Adipose tissue (tissue), 3 donors: ENCODE results near the gene ECI1. TPM values are rescaled to one million over a fixed set of nuclear protein-coding genes. Genes with fewer than 3 reads are reported as not detected.

Experiments used
- H3K27ac ChIP-seq: one replicate; pipeline ENCODE4 v1.5.1; 2013; ENCODE audit warnings: low read depth, low read length
- WGBS, 3 donors: extraction: QIAGEN DNeasy Blood & Tissue Kit; methylation state at CpG; one replicate each; pipeline ENCODE4 v1.1.7; 2013; 5-methylcytosine and 5-hydroxymethylcytosine counted together
- polyA plus RNA-seq, 3 donors: library from polyadenylated mRNA; stranded (reverse); fragments of 200-250 nt; gene quantifications; one replicate each; pipeline ENCODE4 v1.2.3, GENCODE V29; 2013
- donor health status: healthy with polysubstance abuse.
- donor health status: Bipolar disorder and iron deficiency.
- donor health status: healthy.

ECI1 gene
- polyA plus RNA-seq: 100 to 1,000 TPM in 1 of 3 donors, 10 to 100 TPM in 2; 56.0 to 126 (median 72.3) TPM

GRCh38 chr16:2251296-2252111, at the start of gene ECI1:
Gene ECI1, minus strand, starts transcription at chr16:2251587. Its CDS starts 21 bp downstream, at chr16:2251566.
- H3K27ac ChIP-seq: no peak within 1 kb of the TSS
- WGBS, 3 donors: 2 to 3% (median 2%) methylated on average over 68 to 88 of the region's 88 CpGs

- WGBS, 3 donors: 66 to 73% (median 71%) methylated on average over 10 of the region's 10 CpGs
- no peak overlapping the region for H3K27ac ChIP-seq
These were observed 48.5 kb upstream of the ECI1 start for GRCh38 chr16:2299915-2300192.

DNA sequence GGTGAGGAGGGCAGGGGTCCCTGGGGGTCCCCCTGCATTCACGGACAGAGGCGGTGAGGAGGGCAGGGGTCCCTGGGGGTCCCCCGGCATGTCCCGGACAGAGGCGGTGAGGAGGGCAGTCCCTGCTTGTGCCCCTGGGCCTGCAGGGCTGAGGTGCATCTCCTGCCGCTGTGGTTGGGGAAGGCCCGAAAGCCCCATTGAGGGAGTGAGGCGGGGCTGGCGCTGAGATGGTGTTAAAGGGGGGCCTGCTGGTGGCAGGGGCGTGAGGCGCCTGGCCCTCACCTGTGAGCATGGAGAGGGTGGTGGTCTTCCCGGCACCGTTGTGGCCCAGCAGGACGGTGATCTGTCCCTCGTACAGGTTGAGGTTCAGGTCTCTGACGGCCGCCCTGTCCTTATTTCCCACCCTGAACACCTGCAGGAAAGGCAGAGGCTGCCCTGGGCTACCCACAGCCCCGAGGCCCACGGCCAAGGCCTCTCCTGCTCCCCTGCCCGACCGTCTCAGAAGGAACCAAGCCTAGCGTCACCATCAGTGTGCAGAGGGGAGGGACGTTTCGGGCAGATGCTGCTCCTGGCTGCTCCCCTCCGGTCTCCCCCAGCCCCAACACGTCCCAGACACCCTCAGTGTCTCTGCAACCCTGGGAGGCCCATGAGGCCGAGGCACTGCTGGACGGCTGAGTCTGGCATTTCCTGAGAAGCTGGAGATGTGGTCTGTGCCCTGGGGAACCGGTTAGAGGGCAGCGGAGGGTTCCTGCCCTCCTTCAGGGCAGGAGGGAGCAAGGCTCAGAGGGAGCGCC, 47.9 kb upstream of the ECI1 start:
- 83 to 90% (median 85%) methylated on average over 31 of the region's 31 CpGs for WGBS, 3 donors
- no peak overlapping the region for H3K27ac ChIP-seq

DNA sequence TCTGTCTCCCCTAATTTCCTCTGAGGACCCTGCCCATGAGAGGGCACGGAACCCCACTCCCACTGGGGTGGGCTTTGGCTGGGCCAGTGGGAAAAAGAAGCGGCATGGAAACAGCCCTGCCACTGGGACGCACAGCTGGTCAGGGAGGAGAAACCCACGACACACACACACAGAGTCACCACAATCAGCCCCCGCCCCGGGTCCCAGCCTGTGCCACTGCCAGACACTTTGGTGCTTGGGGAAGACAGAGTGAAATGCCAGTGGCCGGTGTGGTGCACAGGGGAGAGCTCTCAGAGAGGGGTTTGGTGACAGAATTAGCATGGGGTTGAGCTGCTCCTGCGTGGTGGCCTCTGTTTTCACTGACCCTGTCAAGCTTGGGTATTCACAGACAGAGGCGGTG, 47.2 kb upstream of the ECI1 start:
- 89 to 95% (median 91%) methylated on average over 9 of the region's 9 CpGs for WGBS, 3 donors
- no peak overlapping the region for H3K27ac ChIP-seq

DNA sequence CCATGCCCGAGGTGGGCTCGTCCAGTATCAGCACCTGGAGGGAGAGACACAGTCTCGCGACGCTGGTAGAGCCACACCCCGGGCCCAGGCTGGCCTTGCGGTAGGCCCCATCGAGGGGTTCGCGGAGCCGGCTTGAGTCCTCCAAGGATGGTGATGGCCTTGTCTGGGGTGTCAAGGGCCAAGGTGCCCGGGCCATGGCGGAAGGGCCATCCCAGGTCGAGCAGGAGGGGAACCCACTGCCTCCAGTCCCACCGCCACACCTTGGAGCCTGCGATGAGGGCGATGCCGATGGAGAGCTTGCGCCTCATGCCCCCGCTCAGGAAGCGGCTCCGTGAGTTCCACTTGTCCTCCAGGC, 46.1 kb upstream of the ECI1 start:
- no peak overlapping the region for H3K27ac ChIP-seq
- WGBS, 3 donors: 94 to 97% (median 95%) methylated on average over 22 of the region's 22 CpGs

DNA sequence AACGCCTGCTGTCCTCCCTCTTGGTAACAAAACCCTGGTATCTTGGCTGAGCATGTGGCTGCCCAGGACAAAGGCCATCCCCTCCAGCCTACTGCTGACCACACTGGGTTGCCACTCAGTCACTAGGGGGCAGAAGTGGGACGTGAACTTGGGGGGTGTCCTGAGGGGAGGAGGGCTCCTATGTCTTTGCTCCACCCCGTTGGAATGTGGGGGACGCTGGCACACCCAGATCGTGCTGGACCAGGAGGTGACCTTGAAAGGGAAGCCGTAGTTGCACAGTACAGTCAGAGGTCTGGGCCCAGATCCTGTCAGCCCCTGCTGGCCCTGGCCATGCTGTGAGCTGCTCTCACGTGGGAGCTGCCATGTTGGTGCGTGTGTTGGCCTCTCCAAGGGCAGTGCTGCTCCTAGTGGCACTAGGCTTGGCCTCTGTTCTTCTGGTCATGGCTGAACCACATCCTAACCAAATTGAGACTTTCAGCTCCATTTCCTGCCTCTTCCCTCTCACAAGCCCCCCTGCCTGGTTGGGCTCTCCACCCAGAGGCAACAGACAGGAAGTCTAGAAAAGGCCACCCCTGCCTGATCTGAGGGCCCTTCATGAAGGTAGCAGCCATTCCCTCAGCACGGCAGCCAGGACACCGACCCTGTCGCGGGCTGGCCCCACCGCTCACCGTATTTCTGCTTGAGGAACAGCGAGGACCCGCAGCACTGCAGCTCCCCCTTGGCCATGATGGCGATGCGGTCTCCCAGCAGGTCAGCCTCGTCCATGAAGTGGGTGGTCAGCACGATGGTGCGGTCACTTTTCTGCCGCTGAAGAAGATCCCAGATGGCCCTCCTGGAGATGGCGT, 45.5 kb upstream of the ECI1 start:
- no peak overlapping the region for H3K27ac ChIP-seq
- 75 to 81% (median 77%) methylated on average over 22 to 23 of the region's 23 CpGs for WGBS, 3 donors

GRCh38 chr16:2295056-2295798, 43.8 kb upstream of the ECI1 start:
- no peak overlapping the region for H3K27ac ChIP-seq
- 89 to 91% (median 91%) methylated on average over 21 of the region's 21 CpGs for WGBS, 3 donors

- no peak overlapping the region for H3K27ac ChIP-seq
- 89 to 93% (median 92%) methylated on average over 9 of the region's 9 CpGs for WGBS, 3 donors
These were observed 40.8 kb upstream of the ECI1 start for GRCh38 chr16:2292221-2292620.

- H3K27ac ChIP-seq: no peak overlapping the region
- 90 to 92% (median 92%) methylated on average over 22 to 23 of the region's 23 CpGs for WGBS, 3 donors
These were observed 37.9 kb upstream of the ECI1 start for GRCh38 chr16:2289282-2289681.

GRCh38 chr16:2288726-2289125, 37.3 kb upstream of the ECI1 start:
- no peak overlapping the region for H3K27ac ChIP-seq
- WGBS, 3 donors: 61 to 83% (median 62%) methylated on average over 8 of the region's 8 CpGs

- no peak overlapping the region for H3K27ac ChIP-seq
- WGBS, 3 donors: 81 to 88% (median 86%) methylated on average over 35 of the region's 35 CpGs
These were observed 36.6 kb upstream of the ECI1 start for GRCh38 chr16:2287916-2288547.

DNA sequence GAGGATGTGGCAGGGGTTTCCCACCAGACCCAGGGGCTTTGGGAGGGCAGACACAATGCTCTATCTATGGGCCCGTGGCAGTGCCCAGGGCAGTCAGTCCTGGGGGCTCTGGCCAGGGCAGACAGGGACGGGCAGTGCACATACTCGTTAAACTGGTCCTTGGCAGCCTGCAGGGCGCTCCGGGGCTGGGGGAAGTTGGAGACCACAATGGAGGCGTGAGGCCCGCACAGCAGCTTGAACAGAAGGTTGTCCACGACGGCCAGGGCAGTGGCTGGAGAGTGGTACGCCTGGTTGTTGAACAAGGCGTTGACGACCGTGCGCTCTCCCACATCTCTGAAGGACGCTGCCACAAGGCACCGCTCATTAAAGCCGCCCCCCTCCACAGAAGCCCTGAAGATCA, 35.2 kb upstream of the ECI1 start:
- H3K27ac ChIP-seq: no peak overlapping the region
- 87 to 92% (median 90%) methylated on average over 16 to 17 of the region's 17 CpGs for WGBS, 3 donors

- WGBS, 3 donors: 67 to 81% (median 78%) methylated on average over 13 of the region's 13 CpGs
- no peak overlapping the region for H3K27ac ChIP-seq
These were observed 34.4 kb upstream of the ECI1 start for GRCh38 chr16:2285731-2286191.

DNA sequence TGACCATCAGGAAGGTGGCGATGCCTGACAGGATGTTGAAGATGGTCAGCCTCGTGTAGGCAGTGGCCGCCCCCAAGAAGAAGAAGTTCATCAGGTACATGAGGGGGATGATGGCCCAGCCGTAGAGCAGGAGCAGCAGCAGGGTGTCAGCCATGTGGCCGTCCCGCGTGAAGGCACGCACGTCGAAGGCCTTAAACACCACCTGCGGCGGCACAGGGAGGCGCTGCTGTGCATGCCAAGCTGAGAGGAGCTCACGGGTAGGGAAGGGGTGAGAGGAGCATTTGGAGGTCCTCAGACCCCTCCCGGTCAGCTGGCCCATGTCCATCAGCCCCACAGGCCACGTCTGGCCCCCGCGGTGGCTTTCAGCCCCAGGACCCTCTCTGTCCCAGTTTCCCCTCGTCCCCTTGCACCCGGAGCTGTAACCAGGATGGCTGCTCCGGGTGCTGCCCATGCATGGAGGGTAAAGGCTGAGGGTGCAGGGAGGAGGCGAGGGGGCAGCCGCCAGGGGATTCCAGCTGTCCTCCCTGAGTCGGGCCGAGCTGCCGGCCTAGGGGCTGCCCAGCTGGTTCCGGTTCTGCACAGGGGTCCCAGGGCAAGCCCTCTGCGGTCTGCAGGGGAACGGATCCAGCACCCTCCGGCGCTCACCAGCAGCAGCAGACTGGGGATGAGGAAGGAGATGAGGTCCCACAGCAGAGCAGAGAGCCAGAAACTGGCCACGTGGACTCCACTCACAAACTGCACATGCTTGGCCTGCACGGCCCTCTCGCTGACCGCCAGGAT, 33.6 kb upstream of the ECI1 start:
- 90 to 93% (median 92%) methylated on average over 34 to 35 of the region's 35 CpGs for WGBS, 3 donors
- no peak overlapping the region for H3K27ac ChIP-seq

- no peak overlapping the region for H3K27ac ChIP-seq
- WGBS, 3 donors: 85 to 92% (median 89%) methylated on average over 37 of the region's 37 CpGs
These were observed 32.8 kb upstream of the ECI1 start for GRCh38 chr16:2284001-2284770.

DNA sequence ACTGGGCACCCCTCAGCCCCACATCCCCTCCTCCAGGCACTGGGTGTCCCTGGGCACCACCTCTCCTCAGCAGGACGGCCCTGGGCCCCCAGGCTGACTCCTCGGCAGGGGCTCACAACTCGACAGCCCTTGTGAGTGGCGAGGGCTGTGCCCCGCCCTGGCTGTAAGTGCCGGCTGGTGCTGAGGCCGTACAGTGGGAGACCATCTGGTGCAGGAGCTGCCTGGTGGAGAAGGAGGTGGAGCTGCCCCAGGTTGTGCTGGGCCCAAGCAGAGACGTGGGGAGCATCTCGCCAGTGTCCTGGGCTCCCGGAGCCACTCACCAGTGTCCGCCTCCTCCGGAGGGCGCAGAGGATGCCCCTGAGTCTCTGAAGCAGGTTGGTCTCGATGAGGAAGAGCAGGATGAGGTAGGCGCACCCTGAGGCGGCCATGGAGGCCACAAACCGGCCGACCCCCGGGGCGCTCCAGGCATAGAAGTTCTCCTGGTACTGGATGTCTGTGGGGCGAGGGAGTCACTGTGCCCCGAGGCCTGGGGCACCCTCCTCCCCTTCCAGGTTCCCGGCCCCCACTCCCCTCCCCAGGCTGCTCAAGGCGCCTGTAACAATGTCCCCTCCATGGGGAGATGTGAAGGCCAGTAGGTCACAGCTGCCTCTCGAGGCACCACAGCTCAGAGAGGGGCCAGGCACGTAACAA, 31.6 kb upstream of the ECI1 start:
- H3K27ac ChIP-seq: no peak overlapping the region
- 89 to 91% (median 91%) methylated on average over 23 to 26 of the region's 26 CpGs for WGBS, 3 donors
